GM23338 (cell line): ENCODE results near the gene B4GALNT2. TPM values are rescaled to one million over a fixed set of nuclear protein-coding genes. Genes with fewer than 3 reads are reported as not detected.
A peak's percentile ranks its signal among the peaks of the same experiment; 100 is the strongest.

ENCODE experiments used
- ATAC-seq: fragments of 200-7000 bp; cut with Tn5 transposase; 3 replicates; pipeline ENCODE4 v1.9.1; 2020
- DNase-seq: peaks from one replicate; pipeline ENCODE4 v3.0.0-alpha.2; 2015; ENCODE audit warnings: low spot score
- H2AFZ ChIP-seq: fragments of 200-600 bp; sonication (generic); 2 replicates; pipeline ENCODE4 v1.8.0; 2016; ENCODE audit warnings: antibody characterized with exemption, mild to moderate bottlenecking, moderate library complexity
- H3F3A ChIP-seq: fragments of 200-600 bp; sonication (generic); replicated peaks from 2 replicates; pipeline ENCODE4 v1.8.0; 2017; ENCODE audit warnings: antibody characterized with exemption, mixed run types, low read depth
- H3K27ac ChIP-seq: fragments of 200-600 bp; sonication (generic); 2 replicates; pipeline ENCODE4 v1.6.1; 2016; ENCODE audit warnings: low read depth
- H3K27me3 ChIP-seq: fragments of 200-600 bp; sonication (generic); 2 replicates; pipeline ENCODE4 v1.8.0; 2016; ENCODE audit warnings: mild to moderate bottlenecking, mixed run types, moderate library complexity; ENCODE audit not compliant: insufficient read depth
- H3K36me3 ChIP-seq: fragments of 200-600 bp; sonication (generic); 2 replicates; pipeline ENCODE4 v1.8.0; 2016; ENCODE audit warnings: mild to moderate bottlenecking; ENCODE audit not compliant: insufficient read depth
- H3K4me1 ChIP-seq: fragments of 200-600 bp; sonication (generic); 2 replicates; pipeline ENCODE4 v1.8.0; 2016; ENCODE audit warnings: mild to moderate bottlenecking, moderate library complexity; ENCODE audit not compliant: insufficient read depth
- H3K4me2 ChIP-seq: fragments of 200-600 bp; sonication (generic); 2 replicates; pipeline ENCODE4 v1.7.1; 2017; ENCODE audit warnings: mixed run types
- H3K4me3 ChIP-seq: fragments of 200-600 bp; sonication (generic); 2 replicates; pipeline ENCODE4 v1.6.1; 2016; ENCODE audit warnings: mixed run types
- H3K79me2 ChIP-seq: fragments of 200-600 bp; sonication (generic); replicated peaks from 2 replicates; pipeline ENCODE4 v1.8.0; 2017; ENCODE audit warnings: mild to moderate bottlenecking; ENCODE audit not compliant: insufficient read depth
- H3K9me2 ChIP-seq: fragments of 200-600 bp; sonication (generic); 2 replicates; pipeline ENCODE4 v1.8.0; 2017; ENCODE audit not compliant: insufficient read depth
- H4K20me1 ChIP-seq: fragments of 200-600 bp; sonication (generic); replicated peaks from 2 replicates; pipeline ENCODE4 v1.8.0; 2017; ENCODE audit warnings: mild to moderate bottlenecking; ENCODE audit not compliant: insufficient read depth
- H3K27ac Mint-ChIP-seq: 2 replicates; pipeline ENCODE4 v1.8.0; 2020; ENCODE audit warnings: inconsistent platforms, mild to moderate bottlenecking, moderate library complexity, mixed read lengths
- H3K27me3 Mint-ChIP-seq: 3 replicates; pipeline ENCODE4 v1.8.0; 2022; ENCODE audit warnings: low read depth, mild to moderate bottlenecking, moderate library complexity, mixed read lengths, inconsistent platforms; ENCODE audit not compliant: insufficient read depth, poor library complexity
- H3K36me3 Mint-ChIP-seq: 3 replicates; pipeline ENCODE4 v1.8.0; 2021; ENCODE audit warnings: low read depth, mild to moderate bottlenecking, inconsistent platforms, moderate library complexity, mixed read lengths
- H3K4me1 Mint-ChIP-seq: 3 replicates; pipeline ENCODE4 v1.8.0; 2020; ENCODE audit warnings: mild to moderate bottlenecking, inconsistent platforms, mixed read lengths
- H3K4me3 Mint-ChIP-seq: 3 replicates; pipeline ENCODE4 v1.8.0; 2021; ENCODE audit warnings: moderate library complexity, mild to moderate bottlenecking, inconsistent platforms, mixed read lengths
- H3K9me3 Mint-ChIP-seq: 3 replicates; pipeline ENCODE4 v1.8.0; 2020; ENCODE audit warnings: moderate library complexity, mild to moderate bottlenecking, inconsistent platforms, mixed read lengths
- CREB1 ChIP-seq: fragments of 250-450 bp; sonication (Bioruptor Pico); IDR thresholded peaks from 2 replicates; pipeline ENCODE4 v1.5.0; 2020; ENCODE audit warnings: low read depth, mild to moderate bottlenecking, moderate library complexity
- CTCF ChIP-seq, 2 experiments: fragments of 200-600 bp in 1 of 2; sonication (generic) in 1 of 2; conservative IDR thresholded peaks; 2 replicates each; pipeline versions ENCODE4 v1.5.1 to v1.6.1; 2016 to 2017; ENCODE audit warnings: antibody characterized with exemption in 2 of 2, low read depth in 2 of 2, mild to moderate bottlenecking in 2 of 2, moderate library complexity in 1 of 2
- EZH2 ChIP-seq: fragments of 200-600 bp; sonication (generic); IDR thresholded peaks from one replicate; pipeline ENCODE4 v1.8.0; 2017; ENCODE audit warnings: antibody characterized with exemption, mild to moderate bottlenecking, low read depth; ENCODE audit not compliant: unreplicated experiment
- EZH2phosphoT487 ChIP-seq: fragments of 200-600 bp; sonication (generic); IDR thresholded peaks from one replicate; pipeline ENCODE4 v1.8.1; 2018; ENCODE audit warnings: antibody characterized with exemption; ENCODE audit not compliant: unreplicated experiment
- NANOG ChIP-seq: IDR thresholded peaks from 2 replicates; pipeline ENCODE4 v1.6.1; 2016; ENCODE audit warnings: antibody characterized with exemption, borderline replicate concordance
- polyA plus RNA-seq: library from polyadenylated mRNA; unstranded; fragments of >200 nt; fragmentation: Nextera tagmentation; extraction: Ambion mirVana; gene quantifications from 2 replicates; pipeline ENCODE4 v1.2.1, GENCODE V29; 2016
- total RNA-seq: library from RNA; depleted of rRNA; stranded (reverse); fragments of >200 nt; shearing (Covaris generic); gene quantifications from 2 replicates; pipeline ENCODE4 v1.2.3, GENCODE V29; 2014
- TF ChIP-seq, protein P1 (sequence below): fragments of 250-450 bp; sonication (Bioruptor Pico); IDR thresholded peaks from 2 replicates; pipeline ENCODE4 v1.5.0; 2020; ENCODE audit warnings: mild to moderate bottlenecking, moderate library complexity
- TF ChIP-seq, protein P2 (sequence below): IDR thresholded peaks from one replicate; pipeline ENCODE4 v1.6.1; 2018; ENCODE audit warnings: antibody characterized with exemption; ENCODE audit not compliant: unreplicated experiment

The B4GALNT2 gene
- total and polyA plus RNA-seq, 2 experiments from 2014 or later: not detected

- peaks cover 3% of the 10 kb centered on the region for H3K27me3 Mint-ChIP-seq
- Histone ChIP-seq H3K9me2 (peaks cover 3% of the 10 kb centered on the region; the same call in 1 of the 2 replicates), H3K4me2 (no peak overlapping the region), H3K4me3 (no peak overlapping the region), H4K20me1 (no peaks in the 10 kb centered on the region), H3K79me2 (no peaks in the 10 kb centered on the region), H3K4me1 (peaks cover 16% of the 10 kb centered on the region), H3F3A (no peaks in the 10 kb centered on the region), H3K27ac (no peak overlapping the region), H2AFZ (peak overlapping the region; percentile 72), H3K36me3 (no peaks in the 10 kb centered on the region), H3K27me3 (no peaks in the 10 kb centered on the region)
- ATAC-seq (no peak), DNase-seq (peak; percentile 22)
- TF ChIP-seq EZH2 (no peak), EZH2phosphoT487 (no peak), CREB1 (CRISPR knock-in tag) (no peak), NANOG (no peak), CTCF (conservative IDR thresholded peaks at IDR 0.05; ENCODE audit: low read depth in 2 of 2) (no peak)
- TF ChIP-seq, protein P1, sequence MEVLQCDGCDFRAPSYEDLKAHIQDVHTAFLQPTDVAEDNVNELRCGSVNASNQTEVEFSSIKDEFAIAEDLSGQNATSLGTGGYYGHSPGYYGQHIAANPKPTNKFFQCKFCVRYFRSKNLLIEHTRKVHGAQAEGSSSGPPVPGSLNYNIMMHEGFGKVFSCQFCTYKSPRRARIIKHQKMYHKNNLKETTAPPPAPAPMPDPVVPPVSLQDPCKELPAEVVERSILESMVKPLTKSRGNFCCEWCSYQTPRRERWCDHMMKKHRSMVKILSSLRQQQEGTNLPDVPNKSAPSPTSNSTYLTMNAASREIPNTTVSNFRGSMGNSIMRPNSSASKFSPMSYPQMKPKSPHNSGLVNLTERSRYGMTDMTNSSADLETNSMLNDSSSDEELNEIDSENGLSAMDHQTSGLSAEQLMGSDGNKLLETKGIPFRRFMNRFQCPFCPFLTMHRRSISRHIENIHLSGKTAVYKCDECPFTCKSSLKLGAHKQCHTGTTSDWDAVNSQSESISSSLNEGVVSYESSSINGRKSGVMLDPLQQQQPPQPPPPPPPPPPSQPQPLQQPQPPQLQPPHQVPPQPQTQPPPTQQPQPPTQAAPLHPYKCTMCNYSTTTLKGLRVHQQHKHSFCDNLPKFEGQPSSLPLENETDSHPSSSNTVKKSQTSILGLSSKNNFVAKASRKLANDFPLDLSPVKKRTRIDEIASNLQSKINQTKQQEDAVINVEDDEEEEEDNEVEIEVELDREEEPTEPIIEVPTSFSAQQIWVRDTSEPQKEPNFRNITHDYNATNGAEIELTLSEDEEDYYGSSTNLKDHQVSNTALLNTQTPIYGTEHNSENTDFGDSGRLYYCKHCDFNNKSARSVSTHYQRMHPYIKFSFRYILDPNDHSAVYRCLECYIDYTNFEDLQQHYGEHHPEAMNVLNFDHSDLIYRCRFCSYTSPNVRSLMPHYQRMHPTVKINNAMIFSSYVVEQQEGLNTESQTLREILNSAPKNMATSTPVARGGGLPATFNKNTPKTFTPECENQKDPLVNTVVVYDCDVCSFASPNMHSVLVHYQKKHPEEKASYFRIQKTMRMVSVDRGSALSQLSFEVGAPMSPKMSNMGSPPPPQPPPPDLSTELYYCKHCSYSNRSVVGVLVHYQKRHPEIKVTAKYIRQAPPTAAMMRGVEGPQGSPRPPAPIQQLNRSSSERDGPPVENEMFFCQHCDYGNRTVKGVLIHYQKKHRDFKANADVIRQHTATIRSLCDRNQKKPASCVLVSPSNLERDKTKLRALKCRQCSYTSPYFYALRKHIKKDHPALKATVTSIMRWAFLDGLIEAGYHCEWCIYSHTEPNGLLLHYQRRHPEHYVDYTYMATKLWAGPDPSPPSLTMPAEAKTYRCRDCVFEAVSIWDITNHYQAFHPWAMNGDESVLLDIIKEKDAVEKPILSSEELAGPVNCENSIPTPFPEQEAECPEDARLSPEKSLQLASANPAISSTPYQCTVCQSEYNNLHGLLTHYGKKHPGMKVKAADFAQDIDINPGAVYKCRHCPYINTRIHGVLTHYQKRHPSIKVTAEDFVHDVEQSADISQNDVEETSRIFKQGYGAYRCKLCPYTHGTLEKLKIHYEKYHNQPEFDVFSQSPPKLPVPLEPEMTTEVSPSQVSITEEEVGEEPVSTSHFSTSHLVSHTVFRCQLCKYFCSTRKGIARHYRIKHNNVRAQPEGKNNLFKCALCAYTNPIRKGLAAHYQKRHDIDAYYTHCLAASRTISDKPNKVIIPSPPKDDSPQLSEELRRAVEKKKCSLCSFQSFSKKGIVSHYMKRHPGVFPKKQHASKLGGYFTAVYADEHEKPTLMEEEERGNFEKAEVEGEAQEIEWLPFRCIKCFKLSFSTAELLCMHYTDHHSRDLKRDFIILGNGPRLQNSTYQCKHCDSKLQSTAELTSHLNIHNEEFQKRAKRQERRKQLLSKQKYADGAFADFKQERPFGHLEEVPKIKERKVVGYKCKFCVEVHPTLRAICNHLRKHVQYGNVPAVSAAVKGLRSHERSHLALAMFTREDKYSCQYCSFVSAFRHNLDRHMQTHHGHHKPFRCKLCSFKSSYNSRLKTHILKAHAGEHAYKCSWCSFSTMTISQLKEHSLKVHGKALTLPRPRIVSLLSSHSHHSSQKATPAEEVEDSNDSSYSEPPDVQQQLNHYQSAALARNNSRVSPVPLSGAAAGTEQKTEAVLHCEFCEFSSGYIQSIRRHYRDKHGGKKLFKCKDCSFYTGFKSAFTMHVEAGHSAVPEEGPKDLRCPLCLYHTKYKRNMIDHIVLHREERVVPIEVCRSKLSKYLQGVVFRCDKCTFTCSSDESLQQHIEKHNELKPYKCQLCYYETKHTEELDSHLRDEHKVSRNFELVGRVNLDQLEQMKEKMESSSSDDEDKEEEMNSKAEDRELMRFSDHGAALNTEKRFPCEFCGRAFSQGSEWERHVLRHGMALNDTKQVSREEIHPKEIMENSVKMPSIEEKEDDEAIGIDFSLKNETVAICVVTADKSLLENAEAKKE (CRISPR knock-in tag): no peak
- TF ChIP-seq, protein P2, sequence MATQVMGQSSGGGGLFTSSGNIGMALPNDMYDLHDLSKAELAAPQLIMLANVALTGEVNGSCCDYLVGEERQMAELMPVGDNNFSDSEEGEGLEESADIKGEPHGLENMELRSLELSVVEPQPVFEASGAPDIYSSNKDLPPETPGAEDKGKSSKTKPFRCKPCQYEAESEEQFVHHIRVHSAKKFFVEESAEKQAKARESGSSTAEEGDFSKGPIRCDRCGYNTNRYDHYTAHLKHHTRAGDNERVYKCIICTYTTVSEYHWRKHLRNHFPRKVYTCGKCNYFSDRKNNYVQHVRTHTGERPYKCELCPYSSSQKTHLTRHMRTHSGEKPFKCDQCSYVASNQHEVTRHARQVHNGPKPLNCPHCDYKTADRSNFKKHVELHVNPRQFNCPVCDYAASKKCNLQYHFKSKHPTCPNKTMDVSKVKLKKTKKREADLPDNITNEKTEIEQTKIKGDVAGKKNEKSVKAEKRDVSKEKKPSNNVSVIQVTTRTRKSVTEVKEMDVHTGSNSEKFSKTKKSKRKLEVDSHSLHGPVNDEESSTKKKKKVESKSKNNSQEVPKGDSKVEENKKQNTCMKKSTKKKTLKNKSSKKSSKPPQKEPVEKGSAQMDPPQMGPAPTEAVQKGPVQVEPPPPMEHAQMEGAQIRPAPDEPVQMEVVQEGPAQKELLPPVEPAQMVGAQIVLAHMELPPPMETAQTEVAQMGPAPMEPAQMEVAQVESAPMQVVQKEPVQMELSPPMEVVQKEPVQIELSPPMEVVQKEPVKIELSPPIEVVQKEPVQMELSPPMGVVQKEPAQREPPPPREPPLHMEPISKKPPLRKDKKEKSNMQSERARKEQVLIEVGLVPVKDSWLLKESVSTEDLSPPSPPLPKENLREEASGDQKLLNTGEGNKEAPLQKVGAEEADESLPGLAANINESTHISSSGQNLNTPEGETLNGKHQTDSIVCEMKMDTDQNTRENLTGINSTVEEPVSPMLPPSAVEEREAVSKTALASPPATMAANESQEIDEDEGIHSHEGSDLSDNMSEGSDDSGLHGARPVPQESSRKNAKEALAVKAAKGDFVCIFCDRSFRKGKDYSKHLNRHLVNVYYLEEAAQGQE: no peak
- peaks cover 29% of the 10 kb centered on the region for H3K4me1 Mint-ChIP-seq
- H3K27ac Mint-ChIP-seq: no peak overlapping the region
- H3K9me3 Mint-ChIP-seq: no peaks in the 10 kb centered on the region
- H3K36me3 Mint-ChIP-seq: no peaks in the 10 kb centered on the region
- no peak overlapping the region for H3K4me3 Mint-ChIP-seq
Observed at GRCh38 chr17:49106321-49107210, 26.0 kb upstream of the B4GALNT2 start.
